ENCODE data around the gene S100A3. TPM values are rescaled to one million over a fixed set of nuclear protein-coding genes. Genes with fewer than 3 reads are reported as not detected.
"Not testable (repeated sequence)": the region's sequence is repeated elsewhere in the genome, so short reads cannot be mapped to it uniquely, and the experiment has no call there.

Gene S100A3
- total RNA-seq, 1 donor from 2014 or later, result not detected

DNA sequence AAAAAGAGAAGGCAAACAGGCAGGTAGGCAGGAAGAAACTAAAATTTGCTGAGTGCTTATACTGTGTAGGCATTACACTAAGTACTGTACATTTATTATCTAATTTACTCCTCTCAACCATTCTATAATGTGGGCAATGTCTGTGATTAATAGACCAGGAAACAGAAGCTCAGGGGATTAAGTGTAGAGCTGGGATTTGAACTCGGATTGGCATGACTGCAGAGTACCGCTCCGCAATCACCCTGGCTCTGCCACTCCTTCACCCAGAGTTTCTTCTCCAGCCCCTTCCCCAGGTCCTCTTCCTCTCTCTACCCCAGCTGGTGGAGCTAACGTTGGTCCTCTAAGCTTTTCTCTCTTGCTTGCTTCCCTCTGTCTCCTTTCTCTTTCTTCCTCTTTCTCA lies 28.1 kb upstream of the S100A3 start:
- Mint-ChIP-seq H3K9me3 (ENCODE audit: unreplicated experiment) (no peaks in the 10 kb centered on the region), H3K4me3 (ENCODE audit: unreplicated experiment) (no peak overlapping the region), H3K27ac (ENCODE audit: unreplicated experiment) (no peak overlapping the region), H3K36me3 (ENCODE audit: unreplicated experiment) (no peaks in the 10 kb centered on the region), H3K4me1 (ENCODE audit: low read depth, unreplicated experiment) (peaks cover 4% of the 10 kb centered on the region), H3K27me3 (ENCODE audit: unreplicated experiment) (no peaks in the 10 kb centered on the region)
- no peak for DNase-seq
- TF ChIP-seq, protein P1, sequence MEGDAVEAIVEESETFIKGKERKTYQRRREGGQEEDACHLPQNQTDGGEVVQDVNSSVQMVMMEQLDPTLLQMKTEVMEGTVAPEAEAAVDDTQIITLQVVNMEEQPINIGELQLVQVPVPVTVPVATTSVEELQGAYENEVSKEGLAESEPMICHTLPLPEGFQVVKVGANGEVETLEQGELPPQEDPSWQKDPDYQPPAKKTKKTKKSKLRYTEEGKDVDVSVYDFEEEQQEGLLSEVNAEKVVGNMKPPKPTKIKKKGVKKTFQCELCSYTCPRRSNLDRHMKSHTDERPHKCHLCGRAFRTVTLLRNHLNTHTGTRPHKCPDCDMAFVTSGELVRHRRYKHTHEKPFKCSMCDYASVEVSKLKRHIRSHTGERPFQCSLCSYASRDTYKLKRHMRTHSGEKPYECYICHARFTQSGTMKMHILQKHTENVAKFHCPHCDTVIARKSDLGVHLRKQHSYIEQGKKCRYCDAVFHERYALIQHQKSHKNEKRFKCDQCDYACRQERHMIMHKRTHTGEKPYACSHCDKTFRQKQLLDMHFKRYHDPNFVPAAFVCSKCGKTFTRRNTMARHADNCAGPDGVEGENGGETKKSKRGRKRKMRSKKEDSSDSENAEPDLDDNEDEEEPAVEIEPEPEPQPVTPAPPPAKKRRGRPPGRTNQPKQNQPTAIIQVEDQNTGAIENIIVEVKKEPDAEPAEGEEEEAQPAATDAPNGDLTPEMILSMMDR (IDR thresholded peaks at IDR 0.05; ENCODE audit: partially characterized antibody, unreplicated experiment), result no peak

DNA sequence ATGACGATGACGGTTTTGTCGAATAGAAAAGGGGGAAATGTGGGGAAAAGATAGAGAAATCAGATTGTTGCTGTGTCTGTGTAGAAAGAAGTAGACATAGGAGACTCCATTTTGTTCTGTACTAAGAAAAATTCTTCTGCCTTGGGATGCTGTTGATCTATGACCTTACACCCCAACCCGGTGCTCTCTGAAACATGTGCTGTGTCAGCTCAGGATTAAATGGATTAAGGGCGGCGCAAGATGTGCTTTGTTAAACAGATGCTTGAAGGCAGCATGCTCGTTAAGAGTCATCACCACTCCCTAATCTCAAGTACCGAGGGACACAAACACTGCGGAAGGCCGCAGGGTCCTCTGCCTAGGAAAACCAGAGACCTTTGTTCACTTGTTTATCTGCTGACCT lies 26.4 kb upstream of the S100A3 start:
- not testable (repeated sequence) for H3K27ac Mint-ChIP-seq (ENCODE audit: unreplicated experiment); H3K4me1 Mint-ChIP-seq (ENCODE audit: low read depth, unreplicated experiment); H3K4me3 Mint-ChIP-seq (ENCODE audit: unreplicated experiment); H3K9me3 Mint-ChIP-seq (ENCODE audit: unreplicated experiment); H3K27me3 Mint-ChIP-seq (ENCODE audit: unreplicated experiment); H3K36me3 Mint-ChIP-seq (ENCODE audit: unreplicated experiment); DNase-seq

DNA sequence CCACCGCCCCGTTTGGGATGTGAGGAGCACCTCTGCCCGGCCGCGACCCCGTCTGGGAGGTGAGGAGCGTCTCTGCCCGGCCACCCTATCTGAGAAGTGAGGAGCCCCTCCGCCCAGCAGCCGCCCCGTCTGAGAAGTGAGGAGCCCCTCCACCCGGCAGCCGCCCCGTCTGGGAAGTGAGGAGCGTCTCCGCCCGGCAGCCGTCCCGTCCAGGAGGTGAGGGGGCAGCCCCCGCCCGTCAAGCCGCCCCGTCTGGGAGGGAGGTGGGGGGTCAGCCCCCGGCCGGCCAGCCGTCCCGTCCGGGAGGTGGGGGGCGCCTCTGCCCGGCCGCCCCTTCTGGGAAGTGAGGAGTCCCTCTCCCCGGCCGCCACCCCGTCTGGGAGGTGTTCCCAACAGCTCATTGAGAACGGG lies 26.0 kb upstream of the S100A3 start:
- not testable (repeated sequence) for H3K27ac Mint-ChIP-seq (ENCODE audit: unreplicated experiment); H3K36me3 Mint-ChIP-seq (ENCODE audit: unreplicated experiment); H3K4me3 Mint-ChIP-seq (ENCODE audit: unreplicated experiment); DNase-seq; H3K4me1 Mint-ChIP-seq (ENCODE audit: low read depth, unreplicated experiment); H3K9me3 Mint-ChIP-seq (ENCODE audit: unreplicated experiment); H3K27me3 Mint-ChIP-seq (ENCODE audit: unreplicated experiment)

DNA sequence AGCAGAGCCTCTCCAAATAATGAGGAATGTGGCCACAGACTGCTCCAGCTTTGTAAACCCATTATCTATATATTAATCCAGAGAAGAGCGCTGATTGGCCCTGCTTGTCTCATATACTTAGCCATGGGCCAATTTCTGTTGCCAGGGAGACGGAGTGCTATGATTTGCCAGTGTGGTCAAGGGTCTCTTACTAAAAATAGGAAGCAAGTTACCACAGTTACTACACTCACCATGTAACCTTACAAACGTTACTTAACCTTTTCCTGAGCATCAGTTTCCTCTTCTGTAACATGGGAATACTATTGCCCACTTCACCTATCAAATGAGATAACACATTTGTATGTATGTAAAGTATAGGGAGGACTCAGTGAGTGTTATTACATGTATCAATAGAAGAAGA lies 24.3 kb upstream of the S100A3 start:
- TF ChIP-seq, protein P1 (IDR thresholded peaks at IDR 0.05; ENCODE audit: partially characterized antibody, unreplicated experiment), result no peak
- no peaks in the 10 kb centered on the region for H3K36me3 Mint-ChIP-seq (ENCODE audit: unreplicated experiment)
- no peak overlapping the region for H3K4me3 Mint-ChIP-seq (ENCODE audit: unreplicated experiment)
- H3K4me1 Mint-ChIP-seq (ENCODE audit: low read depth, unreplicated experiment), result peaks cover 12% of the 10 kb centered on the region
- peak overlapping the region; percentile 38 for H3K27ac Mint-ChIP-seq (ENCODE audit: unreplicated experiment)
- H3K27me3 Mint-ChIP-seq (ENCODE audit: unreplicated experiment), result no peaks in the 10 kb centered on the region
- no peak for DNase-seq
- H3K9me3 Mint-ChIP-seq (ENCODE audit: unreplicated experiment), result peaks cover 1% of the 10 kb centered on the region

DNA sequence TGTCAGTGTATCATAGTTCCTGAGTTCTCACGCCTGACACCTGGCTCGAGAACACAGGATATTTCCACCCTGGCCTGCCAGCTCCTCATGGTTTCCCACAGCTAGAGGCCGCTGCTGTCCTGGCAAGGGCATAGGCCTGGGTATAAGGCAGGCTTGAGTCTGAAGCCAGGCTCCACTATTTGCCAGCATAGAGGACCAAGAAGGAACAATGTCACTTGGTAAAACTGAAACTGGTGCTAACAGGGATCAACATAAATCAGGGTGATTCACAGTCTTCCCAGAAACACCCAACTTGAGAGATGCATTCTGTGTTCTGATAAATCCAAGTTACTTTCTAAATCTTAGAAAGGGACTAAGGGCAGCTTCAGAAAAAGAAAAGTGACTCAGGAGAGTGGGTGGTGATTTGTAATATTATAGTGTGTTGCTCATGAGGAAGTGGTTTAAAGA lies 23.5 kb upstream of the S100A3 start:
- H3K36me3 Mint-ChIP-seq (ENCODE audit: unreplicated experiment), result no peaks in the 10 kb centered on the region
- peaks cover 3% of the 10 kb centered on the region for H3K9me3 Mint-ChIP-seq (ENCODE audit: unreplicated experiment)
- DNase-seq, result no peak
- peaks cover 2% of the 10 kb centered on the region for H3K27me3 Mint-ChIP-seq (ENCODE audit: unreplicated experiment)
- H3K4me3 Mint-ChIP-seq (ENCODE audit: unreplicated experiment), result no peak overlapping the region
- TF ChIP-seq, protein P1 (IDR thresholded peaks at IDR 0.05; ENCODE audit: partially characterized antibody, unreplicated experiment), result no peak
- peaks cover 16% of the 10 kb centered on the region for H3K4me1 Mint-ChIP-seq (ENCODE audit: low read depth, unreplicated experiment)
- H3K27ac Mint-ChIP-seq (ENCODE audit: unreplicated experiment), result peak overlapping the region; percentile 48

DNA sequence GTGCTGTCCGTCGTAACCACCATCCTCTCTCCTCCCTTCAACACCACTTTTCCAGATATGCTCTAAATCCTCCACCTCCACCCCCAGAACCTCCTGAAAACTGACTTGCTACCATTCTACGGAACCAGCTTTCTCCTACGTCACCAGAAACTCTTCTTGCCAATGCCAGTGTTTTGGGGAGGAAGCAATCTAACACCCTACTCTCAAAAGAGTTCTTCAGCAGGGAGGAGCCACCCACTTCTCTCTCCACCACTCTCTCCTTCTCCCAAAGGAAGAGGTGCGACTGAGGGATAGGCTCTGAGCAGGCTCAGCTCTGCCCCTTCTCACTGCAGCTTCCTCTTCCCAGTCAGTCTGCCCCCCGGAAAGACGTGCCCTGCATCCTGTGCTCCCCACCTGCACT lies 22.6 kb upstream of the S100A3 start:
- Mint-ChIP-seq H3K27ac (ENCODE audit: unreplicated experiment) (peak overlapping the region; percentile 22), H3K36me3 (ENCODE audit: unreplicated experiment) (no peaks in the 10 kb centered on the region), H3K4me1 (ENCODE audit: low read depth, unreplicated experiment) (peaks cover 18% of the 10 kb centered on the region), H3K27me3 (ENCODE audit: unreplicated experiment) (peaks cover 3% of the 10 kb centered on the region), H3K4me3 (ENCODE audit: unreplicated experiment) (peak overlapping the region; percentile 2), H3K9me3 (ENCODE audit: unreplicated experiment) (peaks cover 3% of the 10 kb centered on the region)
- DNase-seq, result no peak
- TF ChIP-seq, protein P1 (IDR thresholded peaks at IDR 0.05; ENCODE audit: partially characterized antibody, unreplicated experiment), result no peak

All from glutamatergic neuron (in vitro differentiated cells).